Retinal pigment epithelial cell (primary cell): ENCODE data around the gene SP2.

Source experiments
- DNase-seq: peaks from one replicate; pipeline ENCODE4 v3.0.0-alpha.2; 2010; ENCODE audit warnings: low read depth
- H3K4me3 ChIP-seq: 2 replicates; pipeline ENCODE4 v1.5.1; 2011; ENCODE audit warnings: mild to moderate bottlenecking, low read length, control low read depth, moderate library complexity
- TF ChIP-seq, protein P1 (sequence below): conservative IDR thresholded peaks from 2 replicates; pipeline ENCODE4 v1.5.1; 2011; ENCODE audit warnings: low read depth, low read length, control low read depth, inconsistent platforms

SP2 gene

DNA sequence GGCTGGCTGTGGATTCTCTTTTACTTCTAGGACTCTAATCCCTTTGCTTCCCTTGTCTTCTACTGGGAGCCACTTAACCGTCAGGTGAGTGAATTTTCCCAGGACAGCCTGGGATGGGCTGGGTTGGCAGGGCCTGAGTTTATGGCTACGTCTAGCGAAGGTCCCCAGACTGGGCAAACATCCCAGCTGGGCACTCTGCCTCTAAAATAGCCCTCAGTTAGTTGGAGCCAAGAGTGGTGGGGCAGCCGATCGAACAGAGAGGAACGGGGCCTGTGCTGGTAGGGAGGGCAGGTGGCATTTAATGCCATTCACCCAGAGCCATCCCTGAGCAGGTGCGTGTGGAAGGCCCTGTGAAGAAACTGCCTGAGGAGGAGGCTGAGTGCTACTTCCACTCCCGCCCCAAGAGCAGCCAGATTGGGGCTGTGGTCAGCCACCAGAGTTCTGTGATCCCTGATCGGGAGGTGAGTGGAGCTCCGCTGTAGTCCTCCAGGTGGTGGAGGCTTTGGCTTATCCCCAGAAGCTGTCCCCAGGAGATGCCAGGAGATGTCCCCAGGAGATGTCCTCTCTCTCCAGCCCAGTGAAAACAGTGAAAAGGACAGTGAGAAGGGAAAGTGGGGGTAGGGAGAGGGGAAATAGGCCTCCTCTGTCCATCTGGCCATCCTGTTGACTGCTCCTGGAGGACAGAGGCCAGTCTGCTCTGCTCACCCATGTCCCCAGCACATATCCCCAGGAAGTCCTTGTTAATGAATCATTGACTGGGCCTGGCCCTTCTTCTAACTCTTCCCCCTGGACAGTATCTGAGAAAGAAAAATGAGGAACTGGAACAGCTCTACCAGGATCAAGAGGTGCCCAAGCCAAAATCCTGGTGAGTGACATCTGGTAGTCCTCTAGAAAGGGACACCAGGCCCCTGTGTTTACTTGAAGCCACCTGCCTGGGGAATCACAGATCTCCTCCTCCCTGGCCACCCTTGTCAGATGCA, 49.8 kb downstream of the SP2 start:
- H3K4me3 ChIP-seq, result no peak overlapping the region
- TF ChIP-seq, protein P1, sequence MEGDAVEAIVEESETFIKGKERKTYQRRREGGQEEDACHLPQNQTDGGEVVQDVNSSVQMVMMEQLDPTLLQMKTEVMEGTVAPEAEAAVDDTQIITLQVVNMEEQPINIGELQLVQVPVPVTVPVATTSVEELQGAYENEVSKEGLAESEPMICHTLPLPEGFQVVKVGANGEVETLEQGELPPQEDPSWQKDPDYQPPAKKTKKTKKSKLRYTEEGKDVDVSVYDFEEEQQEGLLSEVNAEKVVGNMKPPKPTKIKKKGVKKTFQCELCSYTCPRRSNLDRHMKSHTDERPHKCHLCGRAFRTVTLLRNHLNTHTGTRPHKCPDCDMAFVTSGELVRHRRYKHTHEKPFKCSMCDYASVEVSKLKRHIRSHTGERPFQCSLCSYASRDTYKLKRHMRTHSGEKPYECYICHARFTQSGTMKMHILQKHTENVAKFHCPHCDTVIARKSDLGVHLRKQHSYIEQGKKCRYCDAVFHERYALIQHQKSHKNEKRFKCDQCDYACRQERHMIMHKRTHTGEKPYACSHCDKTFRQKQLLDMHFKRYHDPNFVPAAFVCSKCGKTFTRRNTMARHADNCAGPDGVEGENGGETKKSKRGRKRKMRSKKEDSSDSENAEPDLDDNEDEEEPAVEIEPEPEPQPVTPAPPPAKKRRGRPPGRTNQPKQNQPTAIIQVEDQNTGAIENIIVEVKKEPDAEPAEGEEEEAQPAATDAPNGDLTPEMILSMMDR, result no peak
- DNase-seq, result no peak

DNA sequence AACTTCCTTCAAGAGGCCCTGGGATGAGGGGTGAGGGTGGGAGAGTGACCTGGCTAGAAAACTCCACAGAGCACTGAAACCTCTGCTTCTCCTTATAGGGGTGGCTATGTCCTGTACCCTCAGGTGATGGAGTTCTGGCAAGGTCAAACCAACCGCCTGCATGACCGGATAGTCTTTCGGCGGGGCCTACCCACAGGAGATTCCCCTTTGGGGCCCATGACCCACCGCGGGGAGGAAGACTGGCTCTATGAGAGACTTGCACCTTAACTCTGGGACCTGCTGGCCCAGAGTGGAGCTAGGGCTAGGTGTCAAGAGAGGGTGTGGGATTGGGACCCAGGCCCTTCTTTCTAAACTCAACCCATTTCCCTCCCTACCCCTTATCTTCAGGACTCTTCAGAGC, 50.5 kb downstream of the SP2 start:
- DNase-seq, result no peak
- TF ChIP-seq, protein P1, result no peak
- H3K4me3 ChIP-seq, result no peak overlapping the region

DNA sequence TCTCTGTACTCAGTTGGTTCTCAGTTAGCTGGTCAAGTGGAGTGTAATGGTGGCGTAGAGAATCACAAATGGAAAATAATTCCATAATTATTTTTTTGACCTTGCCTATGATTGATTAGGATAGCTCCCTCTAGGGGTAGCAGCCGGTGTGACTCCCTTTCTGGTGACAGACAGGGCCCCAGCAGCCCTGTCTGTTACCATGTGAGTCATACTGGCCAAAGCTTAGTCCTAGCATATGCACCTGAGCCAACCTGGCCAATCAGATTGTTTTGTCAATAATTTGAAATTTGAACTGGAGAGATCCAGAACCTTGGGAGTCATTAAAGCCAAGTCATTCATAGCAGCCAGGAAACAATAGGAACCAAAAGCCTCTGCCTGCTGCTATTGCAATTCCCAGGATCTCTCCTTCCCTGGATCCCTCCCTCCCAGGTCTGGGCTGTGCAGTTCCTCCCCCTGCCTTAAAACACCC, 50.9 kb downstream of the SP2 start:
- H3K4me3 ChIP-seq, result no peak overlapping the region
- TF ChIP-seq, protein P1, result peak; percentile 89
- DNase-seq, result peak; percentile 75

DNA sequence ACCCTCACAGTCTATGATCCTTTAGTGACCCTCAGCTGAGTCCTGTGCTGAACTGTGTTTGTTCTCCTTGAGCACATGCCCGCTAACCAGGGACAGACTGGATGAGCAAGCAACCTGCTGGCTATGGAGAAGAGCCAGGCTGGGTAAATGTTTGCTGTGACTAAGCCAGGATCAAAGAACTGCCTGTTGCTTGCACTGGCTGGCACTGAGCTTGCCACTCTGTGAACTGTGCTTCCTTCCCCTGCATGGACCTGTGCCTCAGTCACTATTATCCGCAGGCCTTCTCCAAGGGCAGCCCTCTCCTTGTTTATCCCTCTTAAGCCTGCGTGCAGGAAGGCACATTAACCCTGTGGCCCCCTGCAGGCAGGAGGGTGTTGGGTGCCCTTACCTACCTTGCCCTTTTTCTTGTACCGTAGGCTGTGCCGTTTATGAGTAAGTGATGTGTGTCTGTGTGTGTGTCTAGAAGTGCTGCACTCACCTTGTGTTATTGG, 52.7 kb downstream of the SP2 start:
- TF ChIP-seq, protein P1, result no peak
- no peak overlapping the region for H3K4me3 ChIP-seq
- peak; percentile 10 for DNase-seq

DNA sequence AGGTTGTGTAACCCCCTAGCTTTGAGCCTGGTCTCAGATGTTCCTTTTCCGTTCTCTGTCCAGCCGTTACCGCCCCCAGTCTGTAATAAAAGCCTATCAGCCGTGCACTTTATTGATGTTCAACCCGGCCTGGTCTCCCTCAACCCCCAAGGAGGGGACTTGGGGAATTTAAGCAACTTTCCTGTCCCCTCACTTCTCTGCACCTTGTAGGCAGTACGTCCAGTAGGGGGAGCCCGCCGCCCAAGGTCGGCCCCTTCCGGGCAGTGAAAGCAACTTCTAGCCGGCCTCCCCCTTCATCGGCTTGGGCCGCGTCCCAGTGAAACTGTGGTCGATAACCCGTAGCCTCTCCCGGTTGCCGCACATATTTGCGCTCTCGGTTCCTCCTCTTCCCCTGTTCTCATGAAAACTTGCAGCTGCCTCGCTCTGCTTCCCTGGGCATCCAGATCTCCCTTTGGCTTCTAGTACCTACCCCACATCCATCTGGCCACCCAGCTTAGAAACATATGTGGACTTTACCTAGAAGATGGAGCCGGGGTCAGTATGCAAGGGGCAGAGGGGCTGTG, 53.2 kb downstream of the SP2 start:
- peak overlapping the region; percentile 19 for H3K4me3 ChIP-seq
- TF ChIP-seq, protein P1, result peak; percentile 91
- DNase-seq, result peak; percentile 25

DNA sequence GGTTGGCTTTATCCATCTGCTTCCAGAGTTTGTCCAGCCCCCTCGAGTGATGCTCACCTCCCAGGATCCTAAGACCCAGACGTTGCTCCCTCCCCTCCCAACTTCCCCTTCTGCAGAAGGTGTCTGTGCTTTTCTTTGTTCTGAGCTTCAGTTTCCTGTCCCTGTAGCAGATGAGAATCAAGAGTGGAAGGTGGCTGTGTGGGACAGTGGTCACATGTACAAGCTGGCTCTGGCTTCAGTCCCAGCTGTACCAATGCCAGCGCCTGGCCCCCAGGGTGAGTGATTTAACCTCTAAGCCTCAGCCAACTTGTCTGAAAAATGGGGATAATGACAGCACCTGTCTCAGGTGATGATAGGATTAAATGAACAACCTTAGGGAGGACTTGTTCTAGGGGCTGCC, 53.9 kb downstream of the SP2 start:
- DNase-seq, result no peak
- H3K4me3 ChIP-seq, result no peak overlapping the region
- TF ChIP-seq, protein P1, result no peak

DNA sequence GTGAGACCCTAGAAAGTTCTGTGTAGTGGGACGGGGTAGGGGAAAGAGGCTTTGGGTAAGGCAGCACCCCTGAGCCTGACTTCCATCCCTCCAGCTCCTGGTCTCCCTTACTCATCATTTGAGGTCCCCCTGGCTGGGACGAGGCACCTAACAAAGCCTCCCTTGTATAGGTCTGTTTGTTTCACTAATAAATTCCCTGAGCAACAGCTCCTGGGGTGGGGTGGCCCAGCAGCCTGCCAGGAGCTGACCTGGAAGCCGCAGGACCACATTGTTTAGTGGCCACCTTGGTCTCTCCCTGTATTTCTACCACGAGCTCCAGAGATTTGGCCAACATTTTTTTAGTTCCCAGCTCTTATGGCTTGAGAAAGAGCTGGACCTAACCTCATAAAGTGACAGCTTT, 54.4 kb downstream of the SP2 start:
- DNase-seq, result no peak
- H3K4me3 ChIP-seq, result no peak overlapping the region
- TF ChIP-seq, protein P1, result no peak
